PFSK-1 (cell line): ENCODE data around the gene TBC1D8B.

Experiments used
- POLR2AphosphoS5 ChIP-seq: IDR thresholded peaks from 2 replicates; pipeline ENCODE4 v1.6.1; 2012; ENCODE audit warnings: low read depth, mild to moderate bottlenecking, control low read depth, low read length, moderate library complexity
- TAF1 ChIP-seq: IDR thresholded peaks from 2 replicates; pipeline ENCODE4 v1.6.1; 2012; ENCODE audit warnings: low read length, control low read depth, borderline replicate concordance; ENCODE audit not compliant: insufficient read depth
- TF ChIP-seq, protein P1 (sequence below), 2 experiments: IDR thresholded peaks; 2 replicates each; pipeline versions ENCODE4 v1.6.1 to v1.8.0; 2011 to 2012; ENCODE audit warnings: low read depth in 2 of 2, low read length in 2 of 2, control low read depth in 1 of 2, inconsistent platforms in 1 of 2, mild to moderate bottlenecking in 1 of 2, moderate library complexity in 1 of 2; ENCODE audit not compliant: insufficient read depth in 1 of 2

- TF ChIP-seq TAF1: no peak
- TF ChIP-seq, protein P1, sequence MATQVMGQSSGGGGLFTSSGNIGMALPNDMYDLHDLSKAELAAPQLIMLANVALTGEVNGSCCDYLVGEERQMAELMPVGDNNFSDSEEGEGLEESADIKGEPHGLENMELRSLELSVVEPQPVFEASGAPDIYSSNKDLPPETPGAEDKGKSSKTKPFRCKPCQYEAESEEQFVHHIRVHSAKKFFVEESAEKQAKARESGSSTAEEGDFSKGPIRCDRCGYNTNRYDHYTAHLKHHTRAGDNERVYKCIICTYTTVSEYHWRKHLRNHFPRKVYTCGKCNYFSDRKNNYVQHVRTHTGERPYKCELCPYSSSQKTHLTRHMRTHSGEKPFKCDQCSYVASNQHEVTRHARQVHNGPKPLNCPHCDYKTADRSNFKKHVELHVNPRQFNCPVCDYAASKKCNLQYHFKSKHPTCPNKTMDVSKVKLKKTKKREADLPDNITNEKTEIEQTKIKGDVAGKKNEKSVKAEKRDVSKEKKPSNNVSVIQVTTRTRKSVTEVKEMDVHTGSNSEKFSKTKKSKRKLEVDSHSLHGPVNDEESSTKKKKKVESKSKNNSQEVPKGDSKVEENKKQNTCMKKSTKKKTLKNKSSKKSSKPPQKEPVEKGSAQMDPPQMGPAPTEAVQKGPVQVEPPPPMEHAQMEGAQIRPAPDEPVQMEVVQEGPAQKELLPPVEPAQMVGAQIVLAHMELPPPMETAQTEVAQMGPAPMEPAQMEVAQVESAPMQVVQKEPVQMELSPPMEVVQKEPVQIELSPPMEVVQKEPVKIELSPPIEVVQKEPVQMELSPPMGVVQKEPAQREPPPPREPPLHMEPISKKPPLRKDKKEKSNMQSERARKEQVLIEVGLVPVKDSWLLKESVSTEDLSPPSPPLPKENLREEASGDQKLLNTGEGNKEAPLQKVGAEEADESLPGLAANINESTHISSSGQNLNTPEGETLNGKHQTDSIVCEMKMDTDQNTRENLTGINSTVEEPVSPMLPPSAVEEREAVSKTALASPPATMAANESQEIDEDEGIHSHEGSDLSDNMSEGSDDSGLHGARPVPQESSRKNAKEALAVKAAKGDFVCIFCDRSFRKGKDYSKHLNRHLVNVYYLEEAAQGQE (IDR thresholded peaks at IDR 0.05; ENCODE audit: insufficient read depth in 1 of 2, low read depth in 2 of 2, low read length in 2 of 2): no peak
- peak; percentile 53; the same call in 1 of the 2 replicates for TF ChIP-seq POLR2AphosphoS5
Measured at GRCh38 chrX:106802388-106803275, at the start of gene TBC1D8B.
